GM12878 (cell line): ENCODE results near the gene SAMD9. TPM values are rescaled to one million over a fixed set of nuclear protein-coding genes. Genes with fewer than 3 reads are reported as not detected.

Source experiments
- ATAC-seq: fragments of 200-7000 bp; cut with Tn5 transposase; 3 replicates; pipeline ENCODE4 v1.9.1; 2020; ENCODE audit warnings: mild to moderate bottlenecking, moderate library complexity
- BruUV-seq: library from RNA; stranded (reverse); fragments of 400-500 nt; replicated peaks from 2 replicates; lab custom pipeline; 2021; lab: Mats Ljungman, UMichigan
- CTCF ChIA-PET: fragments of 300-600 bp; sonication (Branson Sonifier 250); formaldehyde crosslinking; extraction: SDS; loops from one replicate; lab custom pipeline; 2021; ENCODE audit warnings: inconsistent platforms; lab: Yijun Ruan, JAX
- POLR2A ChIA-PET: fragments of 350-600 bp; formaldehyde crosslinking; extraction: SDS; loops from one replicate; lab custom pipeline; 2021; ENCODE audit warnings: inconsistent platforms; lab: Charles Lee
- RAD21 ChIA-PET: fragments of 300-600 bp; sonication (Branson Sonifier 250); formaldehyde crosslinking; loops from one replicate; lab custom pipeline; 2023; ENCODE audit warnings: antibody characterized with exemption; ENCODE audit not compliant: unreplicated experiment; lab: Charles Lee
- SMC1A ChIA-PET: fragments of 300-600 bp; sonication (Branson Sonifier 250); formaldehyde crosslinking; loops from one replicate; lab custom pipeline; 2023; ENCODE audit not compliant: unreplicated experiment, uncharacterized antibody; lab: Charles Lee
- DNase-seq: peaks from one replicate; pipeline ENCODE4 v3.0.0-alpha.2; 2011; ENCODE audit warnings: low read depth, low spot score
- FAIRE-seq: peaks from 3 replicates; lab custom pipeline; 2011; peaks lifted over from hg19 to GRCh38; lab: Jason Lieb, UNC
- H2AFZ ChIP-seq: 2 replicates; pipeline ENCODE4 v1.6.0; 2011; ENCODE audit warnings: low read depth, low read length, control low read depth; ENCODE audit not compliant: control insufficient read depth
- H3K27ac ChIP-seq: 2 replicates; pipeline ENCODE4 v1.5.1; 2011; ENCODE audit warnings: control low read depth; ENCODE audit not compliant: control insufficient read depth, insufficient read depth
- H3K27me3 ChIP-seq, 2 experiments: replicated peaks in 1 of 2; 2 replicates each; pipeline versions ENCODE4 v1.6.0 to v1.6.1; 2011; ENCODE audit warnings: low read length in 1 of 2; ENCODE audit not compliant: control insufficient read depth in 2 of 2, insufficient read depth in 2 of 2
- H3K36me3 ChIP-seq, 2 experiments: 2 replicates each; pipeline ENCODE4 v1.5.1; 2011; ENCODE audit warnings: low read length in 1 of 2; ENCODE audit not compliant: control insufficient read depth in 2 of 2, insufficient read depth in 2 of 2
- H3K4me1 ChIP-seq: 2 replicates; pipeline ENCODE4 v1.6.1; 2011; ENCODE audit warnings: mild to moderate bottlenecking, low read length, moderate library complexity, mixed read lengths; ENCODE audit not compliant: control insufficient read depth, insufficient read depth
- H3K4me2 ChIP-seq: 2 replicates; pipeline ENCODE4 v1.6.0; 2011; ENCODE audit warnings: control low read depth; ENCODE audit not compliant: control insufficient read depth, insufficient read depth
- H3K4me3 ChIP-seq: fragments of 200-600 bp; sonication (generic); 2 replicates; pipeline ENCODE4 v1.5.1; 2016
- H3K79me2 ChIP-seq: 2 replicates; pipeline ENCODE4 v1.6.0; 2011; ENCODE audit warnings: low read length; ENCODE audit not compliant: control insufficient read depth, insufficient read depth
- H3K9ac ChIP-seq: 2 replicates; pipeline ENCODE4 v1.8.0; 2011; ENCODE audit warnings: low read length, control low read depth, mixed read lengths; ENCODE audit not compliant: control insufficient read depth, insufficient read depth
- H3K9me3 ChIP-seq: replicated peaks from 3 replicates; pipeline ENCODE4 v1.5.1; 2011; ENCODE audit warnings: mild to moderate bottlenecking, low read length; ENCODE audit not compliant: control insufficient read depth, insufficient read depth
- H4K20me1 ChIP-seq: 2 replicates; pipeline ENCODE4 v1.6.0; 2011; ENCODE audit not compliant: control insufficient read depth, insufficient read depth
- ASH2L ChIP-seq: fragments of 300-600, 200-600 bp; sonication (generic); IDR thresholded peaks from 2 replicates; pipeline ENCODE4 v1.6.1; 2017; ENCODE audit warnings: low read depth, mild to moderate bottlenecking, borderline replicate concordance
- CTCF ChIP-seq, 3 experiments: IDR thresholded peaks in 2 of 3; conservative IDR thresholded peaks in 1 of 3; 2 replicates each; pipeline ENCODE4 v1.5.1; 2011; ENCODE audit warnings: low read depth in 3 of 3, low read length in 3 of 3, mild to moderate bottlenecking in 3 of 3, control low read depth in 2 of 3, moderate library complexity in 2 of 3, inconsistent platforms in 1 of 3, mixed read lengths in 1 of 3; ENCODE audit not compliant: control insufficient read depth in 2 of 3, insufficient read depth in 1 of 3; ENCODE audit errors: extremely low read depth in 1 of 3
- IKZF2 ChIP-seq, 2 experiments: fragments of 450-650 bp; IDR thresholded peaks; 2 replicates each; pipeline ENCODE4 v1.6.1; 2017; ENCODE audit warnings: mild to moderate bottlenecking in 2 of 2, moderate library complexity in 2 of 2
- NR2F1 ChIP-seq: fragments of 450-650 bp; conservative IDR thresholded peaks from 2 replicates; pipeline ENCODE4 v1.6.1; 2017; ENCODE audit warnings: mild to moderate bottlenecking
- RUNX3 ChIP-seq: IDR thresholded peaks from 2 replicates; pipeline ENCODE4 v1.6.1; 2012; ENCODE audit warnings: low read length, inconsistent platforms
- STAT3 ChIP-seq: IDR thresholded peaks from 2 replicates; pipeline ENCODE4 v1.6.1; 2011; ENCODE audit warnings: low read depth, low read length, improper control_type of control experiment
- TAF1 ChIP-seq: IDR thresholded peaks from 2 replicates; pipeline ENCODE4 v1.6.1; 2011; ENCODE audit warnings: mild to moderate bottlenecking, low read depth, low read length, borderline replicate concordance
- ZNF24 ChIP-seq: fragments of 450-650 bp; IDR thresholded peaks from 2 replicates; pipeline ENCODE4 v1.6.1; 2017; ENCODE audit warnings: antibody characterized with exemption, mild to moderate bottlenecking
- WGBS: methylation state at CpG from one replicate; pipeline ENCODE4 v1.1.6; 2016; ENCODE audit warnings: low lambda C conversion rate; ENCODE audit not compliant: insufficient replicate concordance, insufficient coverage; ENCODE audit errors: missing lambda C conversion rate; 5-methylcytosine and 5-hydroxymethylcytosine counted together
- in situ Hi-C: fragments of 300-500 bp; cut with MboI; formaldehyde crosslinking; loops from 9 replicates; pipeline ENCODE4 v1.14.3; 2018; ENCODE audit warnings: mixed read lengths
- intact Hi-C: fragments of 100-400 bp; cut with micrococcal nuclease; formaldehyde crosslinking; loops from one replicate; pipeline ENCODE4 v1.14.2; 2022; ENCODE audit not compliant: unreplicated experiment
- polyA plus RNA-seq, 11 experiments: library from polyadenylated mRNA; depleted of rRNA in 4 of 11; unstranded in 6 of 11; stranded (reverse) in 5 of 11; fragments of >200 nt; fragmentation: Nextera tagmentation in 4 of 11; fragmentation: Illumina TruSeq in 1 of 11; extraction: Ambion mirVana in 4 of 11; extraction: Trizol in 1 of 11; gene quantifications; 1 replicate in 1 of 11; 2 replicates in 10 of 11; pipeline versions ENCODE4 v1.2.1 to v1.2.3, GENCODE V29; 2011 to 2016; ENCODE audit warnings: inconsistent platforms in 2 of 11, missing spikeins in 2 of 11, low read depth in 1 of 11
- total RNA-seq, 4 experiments: library from RNA; depleted of rRNA in 3 of 4; stranded (reverse); fragments of >200 nt in 3 of 4; fragmentation: Illumina TruSeq in 1 of 4; extraction: Trizol in 1 of 4; gene quantifications; 2 replicates each; pipeline versions ENCODE4 v1.2.1 to v1.2.3, GENCODE V29; 2013 to 2021
- TF ChIP-seq, protein P1 (sequence below): fragments of 450-650 bp; IDR thresholded peaks from 2 replicates; pipeline ENCODE4 v1.6.1; 2016; ENCODE audit warnings: mild to moderate bottlenecking
- TF ChIP-seq, protein P2 (sequence below): fragments of 450-650 bp; IDR thresholded peaks from 2 replicates; pipeline ENCODE4 v1.6.1; 2016; ENCODE audit warnings: mild to moderate bottlenecking

Gene SAMD9
- total and polyA plus RNA-seq, 10 of the 15 experiments (the other 5 are each of a cell fraction or from before 2014, with no cell fraction given): 6.4 to 37.1 (median 15.1) TPM

DNA sequence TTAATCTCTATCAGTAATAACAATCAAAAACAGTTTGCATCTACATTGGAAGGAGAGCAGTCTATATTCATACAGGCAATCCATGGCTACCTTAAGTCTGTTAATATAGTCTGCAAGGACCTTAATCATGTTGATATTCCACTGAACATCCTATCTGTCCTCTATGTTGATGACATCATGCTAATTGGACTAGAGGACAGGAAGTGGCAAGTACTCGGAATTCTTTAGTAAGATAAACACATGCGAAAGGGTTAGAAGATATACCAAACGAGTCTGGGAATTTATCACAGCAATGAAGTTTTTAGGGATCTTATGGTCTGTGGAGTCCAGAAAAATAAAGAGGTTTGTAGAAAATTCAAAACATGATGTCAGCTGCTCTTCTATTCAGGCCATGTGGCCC is 41.7 kb upstream of the SAMD9 start (continued):
- no peak for TF ChIP-seq TAF1
- no peak for TF ChIP-seq ZNF24
- TF ChIP-seq ASH2L: no peak
- TF ChIP-seq RUNX3: no peak
- no peak for TF ChIP-seq CTCF (IDR thresholded peaks at IDR 0.05 in 2 of 3, conservative IDR thresholded peaks at IDR 0.05 in 1 of 3; ENCODE audit: control insufficient read depth in 2 of 3, extremely low read depth in 1 of 3, insufficient read depth in 1 of 3, low read depth in 3 of 3, low read length in 3 of 3)
- no peak for TF ChIP-seq NR2F1
- TF ChIP-seq, protein P1, sequence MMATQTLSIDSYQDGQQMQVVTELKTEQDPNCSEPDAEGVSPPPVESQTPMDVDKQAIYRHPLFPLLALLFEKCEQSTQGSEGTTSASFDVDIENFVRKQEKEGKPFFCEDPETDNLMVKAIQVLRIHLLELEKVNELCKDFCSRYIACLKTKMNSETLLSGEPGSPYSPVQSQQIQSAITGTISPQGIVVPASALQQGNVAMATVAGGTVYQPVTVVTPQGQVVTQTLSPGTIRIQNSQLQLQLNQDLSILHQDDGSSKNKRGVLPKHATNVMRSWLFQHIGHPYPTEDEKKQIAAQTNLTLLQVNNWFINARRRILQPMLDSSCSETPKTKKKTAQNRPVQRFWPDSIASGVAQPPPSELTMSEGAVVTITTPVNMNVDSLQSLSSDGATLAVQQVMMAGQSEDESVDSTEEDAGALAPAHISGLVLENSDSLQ: no peak

DNA sequence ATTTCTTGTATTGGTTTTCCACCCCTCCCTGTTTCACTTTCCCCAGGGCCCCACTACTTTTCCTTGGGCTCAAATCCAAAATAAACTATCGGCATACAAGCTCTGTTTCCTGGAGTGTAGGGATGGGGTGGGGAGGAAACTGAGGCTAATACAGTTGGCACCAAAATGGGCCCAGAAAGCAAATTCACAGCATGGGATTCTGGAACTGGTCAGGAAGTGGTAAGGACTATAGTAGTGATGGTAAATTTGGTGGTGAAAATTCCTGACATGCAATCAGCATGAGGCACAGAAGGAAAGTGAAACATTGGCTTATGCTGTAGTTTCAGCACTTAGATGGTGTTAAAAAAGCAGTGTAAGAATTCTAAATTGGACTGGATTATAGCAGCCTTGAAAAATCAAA is 39.1 kb upstream of the SAMD9 start:
- DNase-seq (no peak), ATAC-seq (no peak), FAIRE-seq (no peak)
- intact Hi-C loops (no loop called here), in situ Hi-C loops (no loop called here)
- TF ChIP-seq, protein P2, sequence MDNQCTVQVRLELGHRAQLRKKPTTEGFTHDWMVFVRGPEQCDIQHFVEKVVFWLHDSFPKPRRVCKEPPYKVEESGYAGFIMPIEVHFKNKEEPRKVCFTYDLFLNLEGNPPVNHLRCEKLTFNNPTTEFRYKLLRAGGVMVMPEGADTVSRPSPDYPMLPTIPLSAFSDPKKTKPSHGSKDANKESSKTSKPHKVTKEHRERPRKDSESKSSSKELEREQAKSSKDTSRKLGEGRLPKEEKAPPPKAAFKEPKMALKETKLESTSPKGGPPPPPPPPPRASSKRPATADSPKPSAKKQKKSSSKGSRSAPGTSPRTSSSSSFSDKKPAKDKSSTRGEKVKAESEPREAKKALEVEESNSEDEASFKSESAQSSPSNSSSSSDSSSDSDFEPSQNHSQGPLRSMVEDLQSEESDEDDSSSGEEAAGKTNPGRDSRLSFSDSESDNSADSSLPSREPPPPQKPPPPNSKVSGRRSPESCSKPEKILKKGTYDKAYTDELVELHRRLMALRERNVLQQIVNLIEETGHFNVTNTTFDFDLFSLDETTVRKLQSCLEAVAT: no peak
- TF ChIP-seq IKZF2 (IDR thresholded peaks at IDR 0.05) (0 out of 4 replicates have a peak, but pooled peaks of 1 of the 2 experiments have one; percentile 14), STAT3 (no peak)
- no peak overlapping the region for H2AFZ ChIP-seq
- no peaks in the 10 kb centered on the region for H3K79me2 ChIP-seq
- ChIA-PET CTCF (interaction anchor here (1.0 to 2.4 kb wide), 5 partner anchors 10 to 1024 kb away, joined by 3 to 10 read pairs (median 3); partner anchors contain the start of gene SAMD9), POLR2A (no interaction called here), SMC1A (interaction anchor here (1.2 to 2.0 kb wide), 4 partner anchors 9 to 37 kb away, joined by 4 to 7 read pairs (median 6); no protein-coding TSS in a partner anchor), RAD21 (interaction anchor here (1.3 kb wide), 1 partner anchor 71 kb away, joined by 4 read pairs; no protein-coding TSS in a partner anchor)
- peaks cover 3% of the 10 kb centered on the region; the same call in 2 of the 3 replicates for H3K9me3 ChIP-seq
- H3K27me3 ChIP-seq: no peaks in the 10 kb centered on the region
- H3K27ac ChIP-seq: no peak overlapping the region
- H3K4me2 ChIP-seq: 0 out of 2 replicates have a peak overlapping the region, but pooled peaks have one; percentile 17
- no peaks in the 10 kb centered on the region for H3K36me3 ChIP-seq
- no peak overlapping the region for H3K4me3 ChIP-seq
- BruUV-seq: no TSS peak
- WGBS: 68% methylated on average over 1 of the region's 1 CpG
- no peaks in the 10 kb centered on the region for H3K4me1 ChIP-seq
- no peak overlapping the region for H3K9ac ChIP-seq
- no peaks in the 10 kb centered on the region for H4K20me1 ChIP-seq
